Measurements from ENCODE around the gene MUC6.
"Not testable (repeated sequence)": the region's sequence is repeated elsewhere in the genome, so short reads cannot be mapped to it uniquely, and the experiment has no call there.

The MUC6 gene

GRCh38 chr11:975827-976226, 60.7 kb downstream of the MUC6 start:
- Histone ChIP-seq H3K9me3 (ENCODE audit: control insufficient read depth in 2 of 2, low read length in 2 of 2) (no peaks in the 10 kb centered on the region), H3K27me3 (ENCODE audit: control insufficient read depth in 2 of 2, insufficient read depth in 2 of 2, low read length in 2 of 2) (no peaks in the 10 kb centered on the region), H3K4me1 (ENCODE audit: control insufficient read depth in 2 of 2, insufficient read depth in 2 of 2, low read length in 2 of 2) (no peaks in the 10 kb centered on the region), H3K4me3 (ENCODE audit: low read length in 2 of 2) (no peak overlapping the region), H3K27ac (ENCODE audit: low read depth in 2 of 2, low read length in 2 of 2) (no peak overlapping the region), H3K36me3 (ENCODE audit: control insufficient read depth in 2 of 2, insufficient read depth in 2 of 2, low read length in 2 of 2) (peaks cover 59 to 61% of the 10 kb centered on the region in 2 donors), H3K9ac (ENCODE audit: low read depth in 1 of 2, low read length in 2 of 2) (no peak overlapping the region)

DNA sequence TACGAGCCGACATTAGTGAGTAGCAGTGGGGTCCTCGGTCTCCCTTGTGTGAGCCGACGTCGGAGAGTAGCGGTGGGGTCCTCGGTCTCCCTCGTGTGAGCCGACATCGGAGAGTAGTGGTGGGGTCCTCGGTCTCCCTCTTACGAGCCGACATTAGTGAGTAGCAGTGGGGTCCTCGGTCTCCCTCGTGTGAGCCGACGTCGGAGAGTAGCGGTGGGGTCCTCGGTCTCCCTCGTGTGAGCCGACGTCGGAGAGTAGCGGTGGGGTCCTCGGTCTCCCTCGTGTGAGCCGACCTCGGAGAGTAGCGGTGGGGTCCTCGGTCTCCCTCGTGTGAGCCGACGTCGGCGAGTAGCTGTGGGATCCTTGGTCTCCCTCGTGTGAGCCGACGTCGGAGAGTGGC, 61.1 kb downstream of the MUC6 start:
- H3K27ac ChIP-seq (ENCODE audit: low read depth in 2 of 2, low read length in 2 of 2); H3K9me3 ChIP-seq (ENCODE audit: control insufficient read depth in 2 of 2, low read length in 2 of 2); H3K4me3 ChIP-seq (ENCODE audit: low read length in 2 of 2); H3K9ac ChIP-seq (ENCODE audit: low read depth in 1 of 2, low read length in 2 of 2); H3K27me3 ChIP-seq (ENCODE audit: control insufficient read depth in 2 of 2, insufficient read depth in 2 of 2, low read length in 2 of 2); H3K4me1 ChIP-seq (ENCODE audit: control insufficient read depth in 2 of 2, insufficient read depth in 2 of 2, low read length in 2 of 2): not testable (repeated sequence)
- peaks cover 60 to 66% of the 10 kb centered on the region in 2 donors for H3K36me3 ChIP-seq (ENCODE audit: control insufficient read depth in 2 of 2, insufficient read depth in 2 of 2, low read length in 2 of 2)

- no peak overlapping the region for H3K27ac ChIP-seq (ENCODE audit: low read depth in 2 of 2, low read length in 2 of 2)
- H3K9me3 ChIP-seq (ENCODE audit: control insufficient read depth in 2 of 2, low read length in 2 of 2) = no peaks in the 10 kb centered on the region
- peaks cover 57% of the 10 kb centered on the region in 2 donors for H3K36me3 ChIP-seq (ENCODE audit: control insufficient read depth in 2 of 2, insufficient read depth in 2 of 2, low read length in 2 of 2)
- no peaks in the 10 kb centered on the region for H3K27me3 ChIP-seq (ENCODE audit: control insufficient read depth in 2 of 2, insufficient read depth in 2 of 2, low read length in 2 of 2)
- no peak overlapping the region for H3K4me3 ChIP-seq (ENCODE audit: low read length in 2 of 2)
- H3K9ac ChIP-seq (ENCODE audit: low read depth in 1 of 2, low read length in 2 of 2) = no peak overlapping the region
- H3K4me1 ChIP-seq (ENCODE audit: control insufficient read depth in 2 of 2, insufficient read depth in 2 of 2, low read length in 2 of 2) = no peaks in the 10 kb centered on the region
Measured at GRCh38 chr11:973237-973636, 63.3 kb downstream of the MUC6 start.

DNA sequence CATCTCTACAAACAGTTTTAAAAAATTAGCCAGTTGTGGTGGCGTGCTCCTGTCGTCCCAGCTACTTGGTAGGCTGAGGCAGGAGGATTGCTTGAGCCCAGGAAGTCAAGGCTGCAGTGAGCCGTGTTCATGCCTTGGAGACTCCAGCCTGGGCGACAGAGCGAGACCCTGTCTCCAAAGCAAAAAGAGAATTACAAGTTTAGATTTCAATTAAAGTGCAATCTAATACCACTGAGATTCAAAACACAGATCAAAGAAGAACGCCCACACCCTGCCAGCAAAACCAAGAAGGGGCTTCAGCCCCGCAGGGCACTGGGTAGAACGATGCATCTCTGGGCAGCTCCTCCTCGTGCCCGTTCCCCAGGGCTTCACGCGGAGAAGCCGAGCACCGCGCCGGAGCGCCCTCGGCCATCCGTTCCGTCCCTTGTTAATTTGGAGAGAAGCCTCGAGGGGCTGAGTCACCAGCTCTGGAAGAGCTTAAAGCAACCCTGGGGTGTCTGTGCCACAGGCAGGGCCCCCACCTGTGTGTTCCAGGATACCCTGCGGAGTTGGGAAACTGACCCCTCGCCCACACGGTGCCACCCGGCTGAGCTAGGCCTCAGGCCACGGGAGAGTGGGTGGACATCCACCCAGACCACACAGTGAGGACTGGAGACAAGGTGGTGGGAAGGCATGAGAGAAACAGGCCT, 63.9 kb downstream of the MUC6 start:
- Histone ChIP-seq H3K36me3 (ENCODE audit: control insufficient read depth in 2 of 2, insufficient read depth in 2 of 2, low read length in 2 of 2) (peaks cover 52 to 53% of the 10 kb centered on the region in 2 donors), H3K4me1 (ENCODE audit: control insufficient read depth in 2 of 2, insufficient read depth in 2 of 2, low read length in 2 of 2) (no peaks in the 10 kb centered on the region), H3K27ac (ENCODE audit: low read depth in 2 of 2, low read length in 2 of 2) (no peak overlapping the region), H3K9ac (ENCODE audit: low read depth in 1 of 2, low read length in 2 of 2) (no peak overlapping the region), H3K27me3 (ENCODE audit: control insufficient read depth in 2 of 2, insufficient read depth in 2 of 2, low read length in 2 of 2) (no peaks in the 10 kb centered on the region), H3K4me3 (ENCODE audit: low read length in 2 of 2) (no peak overlapping the region), H3K9me3 (ENCODE audit: control insufficient read depth in 2 of 2, low read length in 2 of 2) (no peaks in the 10 kb centered on the region)

GRCh38 chr11:971731-972365, 64.7 kb downstream of the MUC6 start:
- Histone ChIP-seq H3K36me3 (ENCODE audit: control insufficient read depth in 2 of 2, insufficient read depth in 2 of 2, low read length in 2 of 2) (peaks cover 44 to 46% of the 10 kb centered on the region in 2 donors), H3K9me3 (ENCODE audit: control insufficient read depth in 2 of 2, low read length in 2 of 2) (no peaks in the 10 kb centered on the region), H3K27ac (ENCODE audit: low read depth in 2 of 2, low read length in 2 of 2) (no peak overlapping the region), H3K27me3 (ENCODE audit: control insufficient read depth in 2 of 2, insufficient read depth in 2 of 2, low read length in 2 of 2) (no peaks in the 10 kb centered on the region), H3K4me3 (ENCODE audit: low read length in 2 of 2) (no peak overlapping the region), H3K9ac (ENCODE audit: low read depth in 1 of 2, low read length in 2 of 2) (no peak overlapping the region), H3K4me1 (ENCODE audit: control insufficient read depth in 2 of 2, insufficient read depth in 2 of 2, low read length in 2 of 2) (no peaks in the 10 kb centered on the region)

GRCh38 chr11:971092-971690, 65.3 kb downstream of the MUC6 start:
- Histone ChIP-seq H3K36me3 (ENCODE audit: control insufficient read depth in 2 of 2, insufficient read depth in 2 of 2, low read length in 2 of 2) (peaks cover 41 to 43% of the 10 kb centered on the region in 2 donors), H3K4me1 (ENCODE audit: control insufficient read depth in 2 of 2, insufficient read depth in 2 of 2, low read length in 2 of 2) (no peaks in the 10 kb centered on the region), H3K27ac (ENCODE audit: low read depth in 2 of 2, low read length in 2 of 2) (no peak overlapping the region)

DNA sequence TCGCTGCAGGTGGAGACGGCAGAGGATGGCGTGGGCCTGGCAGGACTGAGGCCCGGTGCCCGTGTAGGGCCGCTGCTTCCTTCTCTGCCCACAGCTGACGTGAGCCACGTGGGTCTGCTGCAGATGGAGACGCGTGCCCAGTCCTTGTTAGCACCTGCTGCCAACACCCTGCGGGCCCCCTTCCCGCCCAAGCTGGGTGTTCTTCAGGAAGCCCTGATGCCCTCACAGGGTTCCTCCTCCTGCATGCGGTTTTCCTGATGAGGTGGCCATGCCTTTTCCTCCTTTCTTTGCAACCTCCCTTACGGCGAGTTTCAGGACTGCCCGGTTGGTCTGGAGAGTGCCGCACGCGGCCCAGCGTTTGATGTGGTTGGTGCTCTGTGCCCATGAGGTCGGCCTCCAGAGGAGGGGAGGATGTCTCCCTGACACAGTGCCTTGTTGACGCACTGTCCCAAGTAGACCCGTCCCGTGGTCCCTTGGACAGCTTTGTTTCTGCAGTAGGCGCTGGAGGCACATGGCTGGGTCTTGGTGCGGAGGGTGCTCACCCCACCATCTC, 66.1 kb downstream of the MUC6 start:
- H3K27me3 ChIP-seq (ENCODE audit: control insufficient read depth in 2 of 2, insufficient read depth in 2 of 2, low read length in 2 of 2) = no peaks in the 10 kb centered on the region
- H3K4me1 ChIP-seq (ENCODE audit: control insufficient read depth in 2 of 2, insufficient read depth in 2 of 2, low read length in 2 of 2) = no peaks in the 10 kb centered on the region
- peaks cover 39% of the 10 kb centered on the region in 2 donors for H3K36me3 ChIP-seq (ENCODE audit: control insufficient read depth in 2 of 2, insufficient read depth in 2 of 2, low read length in 2 of 2)
- H3K9me3 ChIP-seq (ENCODE audit: control insufficient read depth in 2 of 2, low read length in 2 of 2) = no peaks in the 10 kb centered on the region
- no peak overlapping the region for H3K27ac ChIP-seq (ENCODE audit: low read depth in 2 of 2, low read length in 2 of 2)
- no peak overlapping the region for H3K9ac ChIP-seq (ENCODE audit: low read depth in 1 of 2, low read length in 2 of 2)
- H3K4me3 ChIP-seq (ENCODE audit: low read length in 2 of 2) = no peak overlapping the region

More at GRCh38 chr11:971092-971690, 65.3 kb downstream of the MUC6 start:
- Histone ChIP-seq H3K4me3 (ENCODE audit: low read length in 2 of 2) (no peak overlapping the region), H3K27me3 (ENCODE audit: control insufficient read depth in 2 of 2, insufficient read depth in 2 of 2, low read length in 2 of 2) (no peaks in the 10 kb centered on the region), H3K9me3 (ENCODE audit: control insufficient read depth in 2 of 2, low read length in 2 of 2) (no peaks in the 10 kb centered on the region), H3K9ac (ENCODE audit: low read depth in 1 of 2, low read length in 2 of 2) (no peak overlapping the region)

DNA sequence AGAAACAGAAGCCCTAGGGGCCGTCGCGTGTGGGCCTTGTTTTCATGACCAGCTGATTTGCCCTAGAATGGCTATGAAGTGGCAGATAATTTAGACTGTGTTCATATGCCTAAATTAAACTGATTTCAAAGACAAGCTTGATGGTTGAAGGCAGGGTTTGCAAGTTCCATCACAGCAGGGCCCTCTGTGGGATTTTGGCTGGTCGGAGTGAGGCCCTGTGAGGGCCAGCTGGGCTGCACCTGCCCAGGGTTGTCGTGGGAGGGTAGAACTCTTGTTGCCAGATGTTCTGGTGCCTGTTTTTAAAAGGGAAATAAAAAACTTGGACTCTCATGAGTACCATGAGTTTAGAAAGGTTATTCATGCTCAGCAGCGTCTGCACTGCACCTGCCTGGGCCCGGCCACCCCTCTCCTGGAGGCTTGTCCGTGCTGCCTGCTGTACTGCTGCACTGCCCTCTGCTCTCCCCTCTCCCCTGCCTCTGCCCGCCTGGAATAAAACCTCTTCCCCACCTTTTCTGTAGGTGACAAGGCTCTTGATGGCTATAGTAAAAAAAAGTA, 66.8 kb downstream of the MUC6 start:
- Histone ChIP-seq H3K4me3 (ENCODE audit: low read length in 2 of 2) (no peak overlapping the region), H3K36me3 (ENCODE audit: control insufficient read depth in 2 of 2, insufficient read depth in 2 of 2, low read length in 2 of 2) (peaks cover 35 to 36% of the 10 kb centered on the region in 2 donors), H3K4me1 (ENCODE audit: control insufficient read depth in 2 of 2, insufficient read depth in 2 of 2, low read length in 2 of 2) (no peaks in the 10 kb centered on the region), H3K9ac (ENCODE audit: low read depth in 1 of 2, low read length in 2 of 2) (no peak overlapping the region), H3K9me3 (ENCODE audit: control insufficient read depth in 2 of 2, low read length in 2 of 2) (no peaks in the 10 kb centered on the region), H3K27me3 (ENCODE audit: control insufficient read depth in 2 of 2, insufficient read depth in 2 of 2, low read length in 2 of 2) (no peaks in the 10 kb centered on the region), H3K27ac (ENCODE audit: low read depth in 2 of 2, low read length in 2 of 2) (no peak overlapping the region)

- Histone ChIP-seq H3K9ac (ENCODE audit: low read depth in 1 of 2, low read length in 2 of 2) (no peak overlapping the region), H3K4me1 (ENCODE audit: control insufficient read depth in 2 of 2, insufficient read depth in 2 of 2, low read length in 2 of 2) (no peaks in the 10 kb centered on the region), H3K9me3 (ENCODE audit: control insufficient read depth in 2 of 2, low read length in 2 of 2) (no peaks in the 10 kb centered on the region), H3K36me3 (ENCODE audit: control insufficient read depth in 2 of 2, insufficient read depth in 2 of 2, low read length in 2 of 2) (peaks cover 39% of the 10 kb centered on the region in 2 donors), H3K27ac (ENCODE audit: low read depth in 2 of 2, low read length in 2 of 2) (no peak overlapping the region), H3K27me3 (ENCODE audit: control insufficient read depth in 2 of 2, insufficient read depth in 2 of 2, low read length in 2 of 2) (no peaks in the 10 kb centered on the region), H3K4me3 (ENCODE audit: low read length in 2 of 2) (no peak overlapping the region)
Measured at GRCh38 chr11:968822-969221, 67.7 kb downstream of the MUC6 start.

Data from mucosa of rectum (tissue), 2 donors.